ENCODE measurements around the gene DDX24.

DNA sequence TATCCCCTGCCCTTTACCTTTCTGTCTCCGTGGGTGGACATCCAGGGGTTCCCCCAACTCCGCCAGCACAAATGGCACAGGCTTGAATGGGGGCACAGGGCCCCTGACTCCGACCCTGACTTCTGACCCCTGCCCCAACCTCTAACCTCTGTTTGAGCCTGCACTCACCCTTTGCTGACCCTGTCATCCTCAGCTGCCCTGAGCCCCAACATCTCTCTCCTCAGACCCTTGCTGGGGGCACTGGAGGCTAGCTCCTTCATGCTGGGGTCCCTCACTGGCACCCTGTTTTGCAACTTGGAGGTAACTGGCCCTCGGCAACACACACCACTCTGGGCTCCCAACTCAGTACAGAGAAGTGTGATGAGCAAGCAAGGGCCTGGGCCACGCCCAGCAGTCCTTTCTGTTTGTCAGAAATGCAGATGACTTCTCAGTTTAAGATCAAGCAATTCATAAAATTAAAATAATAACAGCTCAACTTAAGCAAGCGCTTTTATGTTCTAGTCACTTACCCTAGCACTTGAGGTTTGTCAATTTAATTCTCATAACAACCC, 31.6 kb upstream of the DDX24 start:
- TF ChIP-seq, protein P1, sequence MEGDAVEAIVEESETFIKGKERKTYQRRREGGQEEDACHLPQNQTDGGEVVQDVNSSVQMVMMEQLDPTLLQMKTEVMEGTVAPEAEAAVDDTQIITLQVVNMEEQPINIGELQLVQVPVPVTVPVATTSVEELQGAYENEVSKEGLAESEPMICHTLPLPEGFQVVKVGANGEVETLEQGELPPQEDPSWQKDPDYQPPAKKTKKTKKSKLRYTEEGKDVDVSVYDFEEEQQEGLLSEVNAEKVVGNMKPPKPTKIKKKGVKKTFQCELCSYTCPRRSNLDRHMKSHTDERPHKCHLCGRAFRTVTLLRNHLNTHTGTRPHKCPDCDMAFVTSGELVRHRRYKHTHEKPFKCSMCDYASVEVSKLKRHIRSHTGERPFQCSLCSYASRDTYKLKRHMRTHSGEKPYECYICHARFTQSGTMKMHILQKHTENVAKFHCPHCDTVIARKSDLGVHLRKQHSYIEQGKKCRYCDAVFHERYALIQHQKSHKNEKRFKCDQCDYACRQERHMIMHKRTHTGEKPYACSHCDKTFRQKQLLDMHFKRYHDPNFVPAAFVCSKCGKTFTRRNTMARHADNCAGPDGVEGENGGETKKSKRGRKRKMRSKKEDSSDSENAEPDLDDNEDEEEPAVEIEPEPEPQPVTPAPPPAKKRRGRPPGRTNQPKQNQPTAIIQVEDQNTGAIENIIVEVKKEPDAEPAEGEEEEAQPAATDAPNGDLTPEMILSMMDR (IDR thresholded peaks at IDR 0.05), result no peak
- TF ChIP-seq EP300 (IDR thresholded peaks at IDR 0.05) (no peak), POLR2A (IDR thresholded peaks at IDR 0.05) (no peak)

Measured in sigmoid colon (tissue), 4 donors.